ENCODE measurements around the gene PCCA.
A peak's percentile ranks its signal among the peaks of the same experiment; 100 is the strongest.
"Not testable (repeated sequence)": the region's sequence is repeated elsewhere in the genome, so short reads cannot be mapped to it uniquely, and the experiment has no call there.

PCCA gene

DNA sequence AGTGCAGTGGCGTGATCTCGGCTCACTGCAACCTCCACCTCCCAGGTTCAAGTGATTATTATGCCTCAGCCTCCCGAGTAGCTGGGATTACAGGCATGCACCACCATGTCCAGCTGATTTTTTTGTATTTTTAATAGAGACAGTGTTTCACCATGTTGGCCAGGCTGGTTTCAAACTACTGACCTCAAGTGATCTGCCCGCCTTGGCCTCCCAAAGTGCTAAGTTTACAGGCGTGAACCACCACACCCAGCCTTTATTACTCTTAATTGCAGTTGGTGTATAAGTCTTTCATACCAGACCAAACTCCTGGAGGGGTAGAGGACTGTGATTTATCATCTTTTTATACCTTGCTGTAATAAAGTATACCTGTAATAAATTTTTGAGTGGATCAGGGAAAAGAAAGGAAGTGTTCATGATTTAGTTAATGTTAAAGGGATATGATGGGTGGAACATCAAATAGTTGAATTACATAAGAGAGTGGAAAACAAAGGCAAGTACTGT is 52.6 kb downstream of the PCCA start:
- DNase-seq: not testable (repeated sequence)

- DNase-seq: no peak
Observed at GRCh38 chr13:100146534-100146933, 57.6 kb downstream of the PCCA start.

- DNase-seq: no peak
Observed at GRCh38 chr13:100147825-100148224, 58.9 kb downstream of the PCCA start.

GRCh38 chr13:100148422-100148821 is 59.5 kb downstream of the PCCA start:
- DNase-seq: no peak

DNA sequence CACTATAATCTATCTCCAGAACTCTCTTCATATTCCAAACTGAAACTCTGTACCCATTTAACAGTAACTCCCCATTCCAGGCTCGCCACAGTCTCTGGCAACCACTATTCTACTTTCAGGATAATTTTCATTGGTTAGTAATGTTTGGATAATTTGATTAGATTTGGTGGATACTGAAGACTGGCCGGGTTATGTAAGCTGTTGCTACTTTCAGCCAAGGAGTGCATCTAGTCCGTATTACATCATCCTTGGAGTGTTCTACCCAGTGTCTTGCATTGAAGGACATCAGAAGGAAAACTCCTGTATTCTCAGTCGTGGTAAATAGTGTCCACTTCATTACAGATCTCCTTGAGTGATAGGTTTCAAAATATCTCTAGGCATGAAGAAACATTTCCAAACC is 60.5 kb downstream of the PCCA start:
- no peak for DNase-seq

- not testable (repeated sequence) for DNase-seq
Observed at GRCh38 chr13:100150711-100151110, 61.8 kb downstream of the PCCA start.

DNA sequence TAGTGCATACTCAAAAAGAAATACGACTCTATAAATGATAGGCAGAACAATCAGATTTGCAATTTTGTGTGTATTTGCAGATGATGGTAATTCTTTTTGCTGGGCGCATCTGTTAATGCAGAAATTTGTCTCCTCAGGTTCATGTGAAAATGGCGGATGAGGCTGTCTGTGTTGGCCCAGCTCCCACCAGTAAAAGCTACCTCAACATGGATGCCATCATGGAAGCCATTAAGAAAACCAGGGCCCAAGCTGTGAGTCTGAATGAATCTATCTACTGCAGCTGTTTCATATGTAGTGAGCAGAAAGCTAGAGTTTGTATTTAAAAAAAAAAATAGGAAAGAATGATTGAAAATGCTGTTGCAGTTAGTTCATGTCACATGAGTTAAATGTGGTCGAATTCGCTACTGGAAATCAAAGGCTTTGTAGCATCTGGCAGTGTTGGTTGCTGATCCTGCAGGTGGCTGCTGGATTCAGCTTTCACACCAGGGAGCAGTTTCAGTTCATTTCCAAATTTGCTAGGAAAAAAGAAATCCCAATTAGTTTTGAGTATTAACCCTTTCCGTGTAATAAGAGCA is 66.0 kb downstream of the PCCA start:
- DNase-seq: no peak

GRCh38 chr13:100156788-100157187 is 67.9 kb downstream of the PCCA start:
- DNase-seq: no peak

- no peak for DNase-seq
Observed at GRCh38 chr13:100158569-100158968, 69.7 kb downstream of the PCCA start.

DNA sequence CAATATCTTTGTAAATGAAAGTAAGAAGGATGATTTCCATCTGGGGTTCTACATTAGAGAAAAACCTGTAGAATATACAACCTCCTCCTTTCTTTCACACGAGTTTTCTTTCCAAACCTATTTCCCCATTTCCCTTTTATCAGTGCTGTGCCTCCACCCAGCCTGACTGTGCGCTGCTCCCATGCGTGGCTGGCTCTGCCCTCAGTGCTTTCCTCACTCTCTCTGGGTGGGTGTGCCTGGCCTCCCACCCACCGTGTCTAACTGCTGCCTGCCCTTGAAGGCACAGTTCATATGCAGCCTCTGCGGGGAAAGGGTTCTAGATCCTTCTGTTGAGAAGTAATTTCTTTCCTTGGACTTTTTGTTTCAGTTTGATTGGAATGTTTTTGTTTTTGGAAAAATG is 70.7 kb downstream of the PCCA start:
- no peak for DNase-seq

DNA sequence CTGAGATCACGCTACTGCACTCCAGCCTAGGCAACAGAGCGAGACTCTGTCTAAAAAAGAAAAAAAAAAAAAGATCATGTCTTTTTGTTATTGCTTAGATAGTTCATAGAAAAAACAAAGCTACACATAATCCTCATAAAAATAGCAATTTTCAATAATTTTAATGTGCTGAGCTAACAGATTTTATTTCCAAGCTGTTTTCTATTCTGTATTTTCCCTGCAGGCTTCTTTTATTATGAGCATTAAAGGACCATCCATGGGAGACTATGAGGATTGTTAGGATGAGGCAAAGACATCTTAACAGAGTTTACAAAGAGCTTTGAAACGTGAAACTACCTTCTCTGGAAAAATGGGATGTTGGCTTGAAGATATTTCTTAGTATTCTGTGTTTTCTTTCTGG is 71.6 kb downstream of the PCCA start:
- no peak for DNase-seq

DNA sequence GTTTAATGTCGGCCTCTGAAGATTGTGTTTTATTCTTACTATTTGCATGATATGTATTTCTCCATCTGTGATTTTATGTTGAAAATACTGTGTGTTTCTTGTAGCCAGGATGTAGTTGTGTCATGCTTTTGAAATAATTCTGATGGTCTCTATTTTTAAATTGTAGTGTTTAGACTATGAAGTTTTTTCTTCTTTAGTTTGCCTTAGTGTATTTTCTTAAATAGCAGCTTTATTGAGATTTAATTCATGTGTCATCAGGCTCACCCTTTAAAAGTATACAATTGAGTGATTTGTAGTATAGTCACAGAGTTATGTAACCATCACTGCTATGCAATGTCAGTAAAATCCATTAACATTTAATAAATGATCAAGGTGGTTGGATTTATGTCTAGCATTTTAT is 74.5 kb downstream of the PCCA start:
- DNase-seq: no peak

DNA sequence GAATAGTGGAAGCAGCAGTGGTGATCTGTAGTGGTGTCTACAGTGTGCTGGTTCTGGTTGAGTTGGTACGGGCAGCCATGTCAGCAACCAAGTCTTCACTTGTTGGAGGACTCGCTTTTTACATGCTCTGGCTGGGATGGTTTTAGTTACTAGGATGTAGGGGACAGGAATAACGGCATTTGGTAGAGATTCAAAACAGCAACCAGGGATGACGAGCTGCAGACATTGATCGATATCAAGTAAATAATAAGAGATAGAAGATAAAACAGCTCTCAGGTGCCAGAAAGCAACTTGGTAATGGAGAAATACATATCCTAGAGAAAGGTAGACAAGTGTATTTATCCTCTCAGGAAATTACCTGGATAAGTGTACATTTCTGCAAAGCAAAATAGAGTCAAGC is 84.3 kb downstream of the PCCA start:
- DNase-seq: no peak

DNA sequence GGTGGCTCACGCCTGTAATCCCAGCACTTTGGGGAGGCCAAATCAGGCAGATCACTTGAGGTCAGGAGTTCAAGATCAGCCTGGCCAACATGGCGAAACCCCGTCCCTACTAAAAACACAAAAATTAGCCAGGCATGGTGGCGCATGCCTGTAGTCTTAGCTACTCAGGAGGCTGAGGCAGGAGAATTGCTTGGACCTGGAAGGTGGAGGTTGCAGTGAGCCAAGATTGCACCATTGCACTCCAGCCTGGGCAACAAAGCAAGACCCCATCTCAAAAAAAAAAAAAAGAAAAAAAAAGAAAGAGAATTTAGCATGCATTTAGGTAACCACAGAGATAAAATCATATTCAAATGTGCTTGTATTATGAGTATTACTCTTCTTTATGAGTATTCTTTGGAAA is 85.6 kb downstream of the PCCA start:
- not testable (repeated sequence) for DNase-seq

DNA sequence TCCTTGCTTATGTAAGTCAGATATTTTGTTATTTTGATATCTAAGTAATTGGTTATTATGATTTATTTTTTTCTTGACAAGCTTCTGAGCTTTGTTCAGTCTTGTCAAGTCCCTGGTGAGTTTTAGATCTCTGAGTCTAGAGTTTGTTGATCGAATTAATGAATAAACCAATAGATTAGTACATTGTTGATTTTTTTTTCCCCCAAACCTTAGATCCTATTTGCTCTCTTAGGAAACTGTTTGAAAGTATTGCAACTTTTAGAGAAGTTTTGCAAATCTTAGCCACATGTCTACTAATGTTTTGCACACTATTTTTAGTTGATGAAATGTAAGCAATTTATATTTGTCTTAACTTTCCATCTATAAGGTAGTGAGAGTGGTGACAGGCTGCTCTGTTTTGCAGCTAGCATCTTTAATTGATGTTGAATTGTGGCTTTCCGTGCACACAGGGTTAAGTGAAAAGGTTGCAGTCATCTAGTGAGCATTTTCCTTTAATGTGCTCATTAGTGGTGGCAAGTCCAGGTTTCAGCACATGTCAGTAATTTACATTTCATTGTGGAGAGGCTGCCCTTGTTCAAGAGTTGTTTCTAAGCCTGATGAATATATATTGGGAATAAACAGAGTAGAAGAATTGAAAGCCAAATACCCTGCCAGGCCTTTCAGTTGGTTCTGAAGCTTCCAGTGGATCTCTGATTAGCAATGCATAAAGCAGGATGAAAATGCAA is 86.3 kb downstream of the PCCA start:
- peak in 2 of 3 experiments; percentile 7 to 66 for DNase-seq

GRCh38 chr13:100175803-100176182 is 86.9 kb downstream of the PCCA start:
- peak in 1 of 3 experiments; percentile 57 for DNase-seq

- peak; percentile 49 to 87 (median 57) for DNase-seq
Observed at GRCh38 chr13:100176801-100177400, 88.0 kb downstream of the PCCA start.

- no peak for DNase-seq
Observed at GRCh38 chr13:100178309-100178708, 89.4 kb downstream of the PCCA start.

- DNase-seq: no peak
Observed at GRCh38 chr13:100179276-100179675, 90.4 kb downstream of the PCCA start.

DNA sequence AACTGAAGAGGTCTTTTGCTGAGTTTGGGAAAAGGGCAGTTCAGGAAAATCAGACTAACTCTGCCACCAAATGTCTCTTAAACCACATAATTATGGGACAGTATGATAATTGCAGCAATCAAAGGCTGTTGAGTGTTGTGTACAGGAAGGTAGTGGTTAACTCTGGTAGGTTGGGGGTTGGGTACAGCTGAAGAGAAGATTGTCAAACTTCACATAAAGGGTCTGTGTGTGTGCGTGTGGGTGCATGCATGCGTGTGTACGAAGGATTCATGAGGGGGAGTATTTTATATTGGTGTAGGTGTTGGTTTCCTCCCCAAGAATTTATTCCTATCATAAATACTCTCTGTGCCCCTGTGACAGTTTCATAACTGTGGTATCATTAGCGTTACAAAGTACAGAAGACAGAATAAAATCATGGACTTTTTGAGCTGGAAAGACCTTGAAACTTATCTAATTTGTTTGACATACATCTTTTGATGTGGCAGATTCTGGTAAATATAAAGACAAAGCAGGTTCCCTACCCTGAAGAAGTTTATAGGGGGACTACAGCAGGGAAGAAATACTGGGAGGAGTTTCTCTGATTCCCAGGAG is 94.1 kb downstream of the PCCA start:
- DNase-seq: peak in 2 of 3 experiments; percentile 38 to 77

DNA sequence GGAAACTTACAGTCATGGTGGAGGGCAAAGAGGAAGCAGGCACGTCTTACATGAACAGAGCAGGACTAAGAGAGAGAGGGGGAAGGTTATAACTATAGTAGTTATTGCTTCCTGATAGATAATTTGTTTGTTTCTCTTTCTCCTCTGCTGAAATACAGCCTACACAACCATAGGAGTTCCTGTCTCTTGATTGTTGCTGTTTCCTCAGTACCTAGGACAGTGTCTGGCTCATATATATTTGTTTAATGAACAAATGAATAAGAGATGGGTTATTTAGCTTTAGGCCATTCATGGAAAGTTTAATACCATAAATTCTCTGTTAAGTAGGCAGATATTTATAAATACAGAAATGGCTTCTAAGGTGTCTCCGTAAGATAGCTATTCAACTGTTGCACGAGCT is 95.2 kb downstream of the PCCA start:
- no peak for DNase-seq

DNA sequence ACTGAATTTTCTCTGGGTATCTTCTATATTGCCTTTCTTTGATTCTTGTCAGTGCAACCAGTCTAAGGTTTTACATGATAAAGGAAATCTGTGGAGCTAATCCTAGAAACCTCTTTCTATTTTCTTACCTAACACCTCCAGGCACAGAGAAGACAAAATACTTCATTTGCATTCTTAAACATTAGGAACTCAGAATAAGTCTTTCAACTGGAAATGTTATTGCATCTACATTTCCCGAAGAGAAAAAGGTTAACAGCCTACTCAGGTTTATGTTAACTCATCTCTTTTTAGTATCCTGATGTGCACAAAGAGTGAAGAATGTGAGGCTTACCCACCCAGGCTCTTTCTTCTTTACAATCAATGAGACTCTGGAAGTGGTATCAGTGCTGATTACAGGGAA is 106.7 kb downstream of the PCCA start:
- no peak for DNase-seq

DNA sequence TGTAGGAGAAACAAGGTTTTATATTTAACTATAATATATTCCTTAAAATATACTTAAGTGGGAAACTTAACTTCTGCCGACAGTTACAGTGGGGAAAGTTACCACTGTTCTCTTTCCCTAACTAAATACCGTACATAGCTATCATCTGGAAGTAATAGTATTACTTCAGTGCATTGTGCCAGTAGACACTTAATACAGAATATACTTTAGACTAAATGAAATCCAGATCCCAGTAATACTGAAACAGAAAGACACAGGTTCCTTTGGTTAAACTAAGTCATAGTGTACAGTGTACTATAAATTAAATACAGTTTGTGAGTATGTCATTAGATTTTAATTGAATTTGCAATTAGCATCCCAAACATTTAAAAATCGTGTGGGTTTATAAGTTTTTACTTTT is 107.5 kb downstream of the PCCA start:
- no peak for DNase-seq

DNA sequence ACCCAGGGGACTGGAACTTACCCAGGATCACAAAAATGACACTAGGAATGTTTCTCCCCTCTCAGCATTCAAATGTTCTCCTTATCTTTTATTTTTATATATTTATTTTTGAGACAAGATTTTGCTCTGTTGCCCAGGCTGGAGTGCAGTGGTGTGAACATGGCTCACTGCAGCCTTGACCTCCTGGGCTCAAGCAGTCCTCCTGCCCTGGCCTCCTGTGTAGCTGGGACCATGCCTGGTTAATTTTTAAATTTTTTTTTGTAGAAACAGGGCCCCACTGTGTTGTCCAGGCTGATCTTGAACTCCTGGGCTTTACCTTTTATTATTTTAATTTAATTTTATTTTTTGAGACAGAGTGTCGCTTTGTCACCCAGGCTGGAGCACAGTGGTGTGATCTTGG is 108.2 kb downstream of the PCCA start:
- DNase-seq: no peak
